ENCODE measurements around the gene NT5DC1. TPM values are rescaled to one million over a fixed set of nuclear protein-coding genes. Genes with fewer than 3 reads are reported as not detected.

The NT5DC1 gene
- polyA plus RNA-seq, 3 donors = 18.2 to 39.0 (median 28.3) TPM

GRCh38 chr6:116168148-116168547 lies 67.5 kb downstream of the NT5DC1 start:
- H4K20me1 ChIP-seq (ENCODE audit: insufficient read depth, low read length) = no peaks in the 10 kb centered on the region
- intact Hi-C loops (cut with micrococcal nuclease) = no loop called here
- H3K9ac ChIP-seq (ENCODE audit: insufficient read depth, low read length, poor library complexity, severe bottlenecking) = no peak overlapping the region
- no peaks in the 10 kb centered on the region for H3K27me3 Mint-ChIP-seq (ENCODE audit: low read depth in 3 of 3)
- WGBS (ENCODE audit: insufficient coverage) = no CpG with 5 or more reads among the region's 1 CpG
- H3K27me3 ChIP-seq (ENCODE audit: control insufficient read depth in 2 of 2, insufficient read depth in 2 of 2, low read length in 2 of 2) = no peaks in the 10 kb centered on the region
- no peaks in the 10 kb centered on the region for H3K36me3 ChIP-seq (replicated peaks in 1 of 2; ENCODE audit: control insufficient read depth in 1 of 2, insufficient read depth in 2 of 2, low read length in 2 of 2)
- no peaks in the 10 kb centered on the region for H3K79me2 ChIP-seq (ENCODE audit: insufficient read depth, low read length)
- H3K4me2 ChIP-seq (replicated peaks; ENCODE audit: extremely low read depth, low read length, poor library complexity, severe bottlenecking) = no peak overlapping the region
- DNase-seq = no peak
- no peaks in the 10 kb centered on the region for H3K4me1 ChIP-seq (ENCODE audit: control insufficient read depth in 1 of 2, insufficient read depth in 2 of 2, low read length in 2 of 2)
- H3K9me3 Mint-ChIP-seq = peaks cover 5 to 29% (median 15%) of the 10 kb centered on the region in 7 donors
- no peak overlapping the region for H3K27ac Mint-ChIP-seq
- peaks cover 0 to 14% of the 10 kb centered on the region in 2 donors for H3K9me3 ChIP-seq (replicated peaks in 1 of 2; ENCODE audit: control insufficient read depth in 1 of 2, insufficient read depth in 1 of 2, low read length in 2 of 2)
- H2AFZ ChIP-seq (ENCODE audit: insufficient read depth, low read depth, low read length, poor library complexity, severe bottlenecking) = no peak overlapping the region
- TF ChIP-seq, protein P1, sequence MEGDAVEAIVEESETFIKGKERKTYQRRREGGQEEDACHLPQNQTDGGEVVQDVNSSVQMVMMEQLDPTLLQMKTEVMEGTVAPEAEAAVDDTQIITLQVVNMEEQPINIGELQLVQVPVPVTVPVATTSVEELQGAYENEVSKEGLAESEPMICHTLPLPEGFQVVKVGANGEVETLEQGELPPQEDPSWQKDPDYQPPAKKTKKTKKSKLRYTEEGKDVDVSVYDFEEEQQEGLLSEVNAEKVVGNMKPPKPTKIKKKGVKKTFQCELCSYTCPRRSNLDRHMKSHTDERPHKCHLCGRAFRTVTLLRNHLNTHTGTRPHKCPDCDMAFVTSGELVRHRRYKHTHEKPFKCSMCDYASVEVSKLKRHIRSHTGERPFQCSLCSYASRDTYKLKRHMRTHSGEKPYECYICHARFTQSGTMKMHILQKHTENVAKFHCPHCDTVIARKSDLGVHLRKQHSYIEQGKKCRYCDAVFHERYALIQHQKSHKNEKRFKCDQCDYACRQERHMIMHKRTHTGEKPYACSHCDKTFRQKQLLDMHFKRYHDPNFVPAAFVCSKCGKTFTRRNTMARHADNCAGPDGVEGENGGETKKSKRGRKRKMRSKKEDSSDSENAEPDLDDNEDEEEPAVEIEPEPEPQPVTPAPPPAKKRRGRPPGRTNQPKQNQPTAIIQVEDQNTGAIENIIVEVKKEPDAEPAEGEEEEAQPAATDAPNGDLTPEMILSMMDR (IDR thresholded peaks at IDR 0.05) = no peak
- no peak overlapping the region for H3K4me3 ChIP-seq (replicated peaks in 1 of 3; ENCODE audit: low read depth in 2 of 3, low read length in 3 of 3)
- no peaks in the 10 kb centered on the region for H3K4me1 Mint-ChIP-seq
- H3K27ac ChIP-seq (ENCODE audit: low read depth in 1 of 2, low read length in 2 of 2) = no peak overlapping the region
- no peak overlapping the region for H3K4me3 Mint-ChIP-seq
- peaks cover 0 to 3% of the 10 kb centered on the region in 2 donors for H3K36me3 Mint-ChIP-seq

GRCh38 chr6:116169880-116170279 lies 69.2 kb downstream of the NT5DC1 start:
- Mint-ChIP-seq H3K9me3 (peaks cover 5 to 22% (median 11%) of the 10 kb centered on the region in 7 donors), H3K27ac (no peak overlapping the region), H3K27me3 (ENCODE audit: low read depth in 3 of 3) (no peaks in the 10 kb centered on the region), H3K4me3 (no peak overlapping the region), H3K4me1 (no peaks in the 10 kb centered on the region), H3K36me3 (peaks cover 4 to 8% of the 10 kb centered on the region in 2 donors)
- TF ChIP-seq, protein P1 (IDR thresholded peaks at IDR 0.05) = no peak
- Histone ChIP-seq H3K4me1 (ENCODE audit: control insufficient read depth in 1 of 2, insufficient read depth in 2 of 2, low read length in 2 of 2) (no peaks in the 10 kb centered on the region), H3K9ac (ENCODE audit: insufficient read depth, low read length, poor library complexity, severe bottlenecking) (no peak overlapping the region), H3K4me3 (replicated peaks in 1 of 3; ENCODE audit: low read depth in 2 of 3, low read length in 3 of 3) (no peak overlapping the region), H2AFZ (ENCODE audit: insufficient read depth, low read depth, low read length, poor library complexity, severe bottlenecking) (no peak overlapping the region), H3K27ac (ENCODE audit: low read depth in 1 of 2, low read length in 2 of 2) (no peak overlapping the region), H3K79me2 (ENCODE audit: insufficient read depth, low read length) (no peaks in the 10 kb centered on the region), H3K9me3 (replicated peaks in 1 of 2; ENCODE audit: control insufficient read depth in 1 of 2, insufficient read depth in 1 of 2, low read length in 2 of 2) (peaks cover 0 to 14% of the 10 kb centered on the region in 2 donors), H3K27me3 (ENCODE audit: control insufficient read depth in 2 of 2, insufficient read depth in 2 of 2, low read length in 2 of 2) (no peaks in the 10 kb centered on the region), H3K4me2 (replicated peaks; ENCODE audit: extremely low read depth, low read length, poor library complexity, severe bottlenecking) (no peak overlapping the region), H3K36me3 (replicated peaks in 1 of 2; ENCODE audit: control insufficient read depth in 1 of 2, insufficient read depth in 2 of 2, low read length in 2 of 2) (no peaks in the 10 kb centered on the region), H4K20me1 (ENCODE audit: insufficient read depth, low read length) (no peaks in the 10 kb centered on the region)
- intact Hi-C loops (cut with micrococcal nuclease) = no loop called here
- no peak for DNase-seq
- 75% methylated on average over 1 of the region's 2 CpGs for WGBS (ENCODE audit: insufficient coverage)
